SH-SY5Y (cell line): ENCODE results near the gene AFF2.

ENCODE experiments used
- GATA2 ChIP-seq: IDR thresholded peaks from 2 replicates; pipeline ENCODE4 v1.6.1; 2011; ENCODE audit warnings: mild to moderate bottlenecking, low read depth, low read length
- GATA3 ChIP-seq: IDR thresholded peaks from 2 replicates; pipeline ENCODE4 v1.6.1; 2011; ENCODE audit warnings: low read depth, mild to moderate bottlenecking, low read length, moderate library complexity

The AFF2 gene

DNA sequence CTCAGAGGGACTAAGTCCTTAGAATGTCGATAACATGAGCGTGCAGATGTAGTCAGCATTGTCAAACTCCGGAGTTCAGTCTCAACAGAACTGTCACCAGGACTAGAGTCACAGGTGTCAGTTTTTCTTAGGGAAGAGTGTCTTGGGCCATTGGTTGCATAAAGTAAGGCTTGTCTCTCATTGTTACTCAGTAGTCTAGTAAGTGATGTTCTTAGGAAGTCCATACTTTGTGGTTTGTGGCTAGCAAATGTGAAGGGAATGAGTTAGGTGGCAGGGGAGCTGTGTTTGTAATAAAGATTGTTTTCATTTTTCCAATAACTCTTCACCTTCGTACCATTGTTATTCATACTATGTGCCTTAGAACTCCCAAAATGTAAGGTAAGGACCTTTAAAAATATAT is 119.6 kb downstream of the AFF2 start:
- TF ChIP-seq GATA3 (no peak), GATA2 (no peak)

- TF ChIP-seq GATA3 (no peak), GATA2 (no peak)
These were observed 124.6 kb downstream of the AFF2 start for GRCh38 chrX:148624951-148625474.

- TF ChIP-seq GATA2, result no peak
These were observed 128.2 kb downstream of the AFF2 start for GRCh38 chrX:148628621-148629020.

GRCh38 chrX:148629434-148629833 is 129.0 kb downstream of the AFF2 start:
- TF ChIP-seq GATA3 (no peak), GATA2 (no peak)

DNA sequence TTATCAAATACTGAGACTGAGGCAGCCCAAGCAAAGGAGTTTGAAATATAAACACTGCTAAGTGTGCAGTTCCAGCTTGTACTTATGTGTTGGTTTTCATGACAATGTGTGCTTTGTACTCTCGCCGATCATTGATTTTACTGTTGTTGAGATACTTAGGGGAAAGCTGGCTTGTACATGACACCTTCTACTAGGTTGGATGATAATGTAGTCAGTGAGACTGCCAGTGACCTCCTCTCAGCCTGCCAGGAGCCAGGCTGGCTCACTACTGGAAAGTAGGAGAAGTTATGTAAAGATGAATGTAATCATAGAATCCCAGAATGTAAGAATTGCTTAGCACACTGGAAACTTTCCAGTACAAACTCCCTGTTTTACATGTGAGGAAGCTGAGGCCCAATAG is 132.0 kb downstream of the AFF2 start:
- no peak for TF ChIP-seq GATA2
- TF ChIP-seq GATA3, result no peak

DNA sequence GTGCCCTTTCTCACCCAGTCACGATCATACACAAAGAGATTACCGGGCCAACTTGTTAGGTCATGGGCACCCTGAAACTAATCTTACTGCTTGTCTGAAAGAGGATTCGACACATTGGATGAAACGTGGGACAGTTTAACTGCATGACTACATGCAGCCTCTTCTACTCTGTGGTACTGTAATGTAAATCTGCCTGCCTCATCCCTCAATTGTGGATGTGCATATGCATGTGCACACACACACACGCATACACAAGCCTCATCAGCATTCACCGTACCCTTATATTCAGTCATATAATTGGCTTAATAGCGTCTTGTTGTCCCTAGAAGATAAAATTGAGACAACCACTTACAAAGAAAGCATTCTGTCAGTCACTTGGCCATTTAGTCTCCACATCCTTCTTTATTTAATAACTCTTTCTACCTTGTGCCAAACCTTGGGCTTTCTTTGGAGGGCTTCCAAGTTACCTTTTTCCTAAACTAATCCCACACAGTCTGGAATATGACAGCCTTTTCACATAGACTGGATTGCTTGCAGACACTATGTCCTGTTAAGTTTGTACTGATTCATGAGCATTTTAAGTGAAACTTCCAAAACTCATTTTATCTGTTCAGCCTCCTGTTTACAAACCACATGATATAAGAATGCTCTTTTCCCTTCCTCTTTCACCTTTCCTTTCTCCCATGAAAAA is 132.9 kb downstream of the AFF2 start:
- TF ChIP-seq GATA2, result no peak
- TF ChIP-seq GATA3, result no peak

- no peak for TF ChIP-seq GATA3
- TF ChIP-seq GATA2, result no peak
These were observed 134.2 kb downstream of the AFF2 start for GRCh38 chrX:148634591-148634990.

- TF ChIP-seq GATA3 (no peak), GATA2 (no peak)
These were observed 143.0 kb downstream of the AFF2 start for GRCh38 chrX:148643460-148643859.

DNA sequence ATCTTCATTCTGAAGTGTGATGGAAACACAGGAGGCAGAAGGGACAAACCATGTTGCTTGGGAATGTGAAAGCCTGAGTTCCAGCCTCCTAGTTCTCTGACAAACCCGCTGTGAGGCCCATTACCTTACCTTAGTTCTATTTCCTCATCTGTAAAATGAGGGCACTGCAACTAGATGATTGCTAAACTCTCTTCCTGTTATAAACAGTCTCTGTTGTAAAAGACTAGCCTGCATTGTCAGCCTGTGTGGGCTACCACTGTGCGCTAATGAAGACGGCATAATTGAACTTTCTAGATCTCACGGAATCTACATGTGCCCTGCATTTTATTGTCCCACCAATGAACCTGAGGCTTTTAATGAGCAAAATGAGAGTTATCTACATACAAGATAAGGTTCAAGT is 147.2 kb downstream of the AFF2 start:
- no peak for TF ChIP-seq GATA2
- TF ChIP-seq GATA3, result no peak

DNA sequence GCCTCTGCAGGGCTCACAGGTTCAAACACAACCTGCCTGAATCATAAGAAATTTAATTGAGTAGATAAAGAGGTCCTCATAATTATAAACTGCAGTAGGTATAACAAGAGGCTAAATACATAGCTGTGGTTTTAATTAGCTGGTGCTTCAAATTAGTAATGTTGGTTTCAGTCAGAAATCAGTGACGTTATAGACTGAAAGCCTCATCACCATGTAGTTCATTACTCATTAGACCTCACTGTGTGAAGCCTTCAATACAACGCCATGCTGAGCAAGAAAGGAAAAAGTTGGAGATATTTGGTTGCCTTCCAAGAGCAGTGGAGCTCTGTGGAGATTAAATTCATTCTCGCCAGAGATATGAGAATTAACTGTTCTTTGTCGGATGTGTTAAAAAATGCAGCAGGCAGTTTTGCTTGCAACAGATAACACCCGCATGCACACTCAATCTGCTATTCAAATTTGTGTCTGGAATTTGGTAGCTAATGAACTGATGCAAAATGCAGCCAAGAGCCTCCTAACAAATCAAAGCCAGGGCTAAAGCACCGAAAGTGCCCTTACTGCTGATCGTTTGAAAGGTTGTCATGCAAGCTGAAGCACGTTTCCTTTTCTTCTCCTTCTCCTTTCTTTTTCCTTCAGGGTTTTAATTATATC is 148.9 kb downstream of the AFF2 start:
- TF ChIP-seq GATA2 (no peak), GATA3 (no peak)

DNA sequence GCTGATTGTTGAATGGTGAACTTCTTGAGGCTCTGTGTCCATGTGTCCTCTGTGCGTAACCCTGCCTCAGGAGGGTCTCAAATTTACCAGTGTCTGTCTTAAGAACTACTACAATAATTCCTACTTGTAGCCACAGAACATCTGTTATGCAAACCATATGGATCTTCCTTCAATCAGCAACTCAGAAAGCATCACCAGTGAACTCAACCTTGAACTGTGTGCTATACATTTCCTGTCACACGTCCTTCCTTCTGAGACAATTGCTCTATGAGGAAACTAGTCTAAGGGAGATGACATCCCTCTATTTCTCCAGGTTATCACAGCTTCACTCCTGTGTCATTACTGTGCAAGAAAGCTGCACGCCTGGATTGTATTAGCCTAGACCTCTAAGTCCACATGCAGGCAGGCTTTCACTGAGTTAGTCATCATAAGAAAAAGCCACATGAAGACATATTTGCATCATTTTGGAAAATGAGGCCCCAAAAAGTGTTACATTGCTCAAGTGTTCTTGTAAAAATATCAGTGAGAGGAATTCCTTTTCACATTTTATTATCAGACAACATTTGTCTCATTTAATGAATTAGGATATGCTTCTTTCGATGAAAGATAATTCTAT is 157.8 kb downstream of the AFF2 start:
- no peak for TF ChIP-seq GATA3
- TF ChIP-seq GATA2, result no peak

DNA sequence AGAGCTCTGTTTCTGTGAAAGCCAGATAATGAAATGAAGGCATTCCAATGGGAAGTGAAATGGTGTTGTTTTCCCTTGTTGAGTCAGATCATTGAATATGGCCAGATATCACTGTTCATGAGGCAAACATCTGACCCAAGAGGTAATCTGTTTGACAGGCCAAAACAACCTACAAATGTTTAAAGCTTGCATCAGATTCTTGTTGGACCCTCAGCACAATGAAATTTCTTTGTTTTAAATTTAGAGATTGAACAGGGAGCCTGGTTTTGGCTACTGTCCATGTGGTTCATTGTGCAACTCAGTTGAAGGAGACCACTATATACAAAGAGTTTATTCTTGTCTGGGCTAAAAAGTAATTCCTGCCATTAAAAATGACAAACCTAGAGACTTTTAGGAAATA is 159.1 kb downstream of the AFF2 start:
- TF ChIP-seq GATA2, result no peak
- no peak for TF ChIP-seq GATA3

GRCh38 chrX:148661035-148661434 is 160.6 kb downstream of the AFF2 start:
- TF ChIP-seq GATA3, result no peak
- TF ChIP-seq GATA2, result no peak

DNA sequence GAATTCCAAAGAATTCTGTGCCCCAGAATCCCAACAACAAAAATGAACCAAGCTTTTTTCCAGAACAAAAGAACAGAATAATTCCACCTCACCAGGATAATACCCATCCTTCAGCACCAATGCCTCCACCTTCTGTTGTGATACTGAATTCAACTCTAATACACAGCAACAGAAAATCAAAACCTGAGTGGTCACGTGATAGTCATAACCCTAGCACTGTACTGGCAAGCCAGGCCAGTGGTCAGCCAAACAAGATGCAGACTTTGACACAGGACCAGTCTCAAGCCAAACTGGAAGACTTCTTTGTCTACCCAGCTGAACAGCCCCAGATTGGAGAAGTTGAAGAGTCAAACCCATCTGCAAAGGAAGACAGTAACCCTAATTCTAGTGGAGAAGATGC is 161.6 kb downstream of the AFF2 start:
- TF ChIP-seq GATA3, result no peak
- no peak for TF ChIP-seq GATA2

GRCh38 chrX:148664171-148664570 is 163.8 kb downstream of the AFF2 start:
- TF ChIP-seq GATA3 (no peak), GATA2 (no peak)

GRCh38 chrX:148664995-148665394 is 164.6 kb downstream of the AFF2 start:
- TF ChIP-seq GATA3, result no peak
- TF ChIP-seq GATA2, result no peak

GRCh38 chrX:148670277-148670676 is 169.9 kb downstream of the AFF2 start:
- TF ChIP-seq GATA2 (no peak), GATA3 (no peak)
